Left lung (tissue), 10 donors: ENCODE data around the gene DDN. TPM values are rescaled to one million over a fixed set of nuclear protein-coding genes. Genes with fewer than 3 reads are reported as not detected.

ENCODE experiments used
- ATAC-seq: fragments of 200-7000 bp; cut with Tn5 transposase; one replicate; pipeline ENCODE4 v1.9.1; 2020; ENCODE audit warnings: moderate library complexity
- DNase-seq, 4 donors: peaks; one replicate each; pipeline ENCODE4 v3.0.0-alpha.2; 2013 to 2020
- H3K27ac ChIP-seq, 2 donors: fragments of 200-600 bp; sonication (generic) in 1 of 2; one replicate each; pipeline versions ENCODE4 v1.5.0 to v1.8.0; 2020 to 2021
- H3K27me3 ChIP-seq, 2 donors: fragments of 200-600 bp; sonication (generic) in 1 of 2; one replicate each; pipeline versions ENCODE4 v1.5.0 to v1.8.0; 2020 to 2021
- H3K36me3 ChIP-seq, 2 donors: fragments of 200-600 bp; sonication (generic) in 1 of 2; one replicate each; pipeline versions ENCODE4 v1.5.0 to v1.8.0; 2020 to 2021
- H3K4me1 ChIP-seq, 2 donors: fragments of 200-600 bp; one replicate each; pipeline ENCODE4 v1.8.0; 2021
- H3K4me3 ChIP-seq, 2 donors: fragments of 200-600 bp; sonication (generic) in 1 of 2; one replicate each; pipeline versions ENCODE4 v1.5.0 to v1.8.0; 2020 to 2021; ENCODE audit warnings: mild to moderate bottlenecking in 1 of 2
- H3K9me3 ChIP-seq, 2 donors: fragments of 200-600 bp; sonication (generic) in 1 of 2; one replicate each; pipeline versions ENCODE4 v1.5.0 to v1.8.0; 2020 to 2021
- CTCF ChIP-seq, 2 donors: fragments of 200-600 bp; sonication (generic) in 1 of 2; IDR thresholded peaks; one replicate each; pipeline versions ENCODE4 v1.5.0 to v1.8.0; 2021; ENCODE audit warnings: antibody characterized with exemption in 2 of 2
- intact Hi-C, 2 donors: fragments of 100-400 bp; cut with DNase I; formaldehyde crosslinking; loops; one replicate each; pipeline versions ENCODE4 v1.11.2 to v1.14.2; 2022
- polyA plus RNA-seq, 6 donors: library from polyadenylated mRNA; unstranded; fragments of 120-200 nt; gene quantifications; one replicate each; pipeline ENCODE4 v1.2.1, GENCODE V29; 2013; ENCODE audit not compliant: insufficient read length in 6 of 6
- total RNA-seq, 2 donors: library from RNA; stranded (reverse); fragmentation: NEBNext Ultra II Directional; extraction: Animal tissue kit (Norgen Biotek cat#: 25700); gene quantifications; one replicate each; pipeline ENCODE4 v1.2.1, GENCODE V29; 2021
- donor health status: DM: no; HTN: yes; CAD: no.
- donor health status: DM: no; HTN: no; CAD: no.

The DDN gene
- total and polyA plus RNA-seq, 8 donors, result 0.06 to 0.68 (median 0.23) TPM

- Histone ChIP-seq H3K27ac (no peak overlapping the region), H3K27me3 (peaks cover 71 to 97% of the 10 kb centered on the region in 2 donors), H3K4me3 (no peak overlapping the region), H3K36me3 (no peaks in the 10 kb centered on the region), H3K4me1 (peaks cover 21 to 54% of the 10 kb centered on the region in 2 donors), H3K9me3 (no peaks in the 10 kb centered on the region)
- intact Hi-C loops, result no loop called here
- DNase-seq (peak in 1 of 4 donors; percentile 77), ATAC-seq (peak; percentile 38)
- TF ChIP-seq CTCF (IDR thresholded peaks at IDR 0.05), result no peak
Observed at GRCh38 chr12:48973531-48973930, 25.6 kb downstream of the DDN start.

GRCh38 chr12:48972952-48973483 lies 26.2 kb downstream of the DDN start:
- Histone ChIP-seq H3K27me3 (peaks cover 66 to 92% of the 10 kb centered on the region in 2 donors), H3K4me1 (peaks cover 15 to 49% of the 10 kb centered on the region in 2 donors), H3K36me3 (no peaks in the 10 kb centered on the region), H3K4me3 (no peak overlapping the region), H3K9me3 (no peaks in the 10 kb centered on the region), H3K27ac (no peak overlapping the region)
- DNase-seq, result no peak
- intact Hi-C loops, result no loop called here
- no peak for TF ChIP-seq CTCF (IDR thresholded peaks at IDR 0.05)
- ATAC-seq, result no peak

GRCh38 chr12:48972213-48972951 lies 26.8 kb downstream of the DDN start:
- TF ChIP-seq CTCF (IDR thresholded peaks at IDR 0.05), result no peak
- intact Hi-C loops, result no loop called here

GRCh38 chr12:48970702-48971334 lies 28.4 kb downstream of the DDN start:
- Histone ChIP-seq H3K36me3 (no peaks in the 10 kb centered on the region), H3K4me1 (peaks cover 12 to 45% of the 10 kb centered on the region in 2 donors), H3K9me3 (no peaks in the 10 kb centered on the region), H3K4me3 (no peak overlapping the region), H3K27ac (no peak overlapping the region), H3K27me3 (peaks cover 45 to 70% of the 10 kb centered on the region in 2 donors)
- DNase-seq (no peak), ATAC-seq (no peak)
- no peak for TF ChIP-seq CTCF (IDR thresholded peaks at IDR 0.05)
- intact Hi-C loops, result no loop called here

More at GRCh38 chr12:48972213-48972951, 26.8 kb downstream of the DDN start:
- ATAC-seq, result no peak
- DNase-seq, result peak in 1 of 4 donors; percentile 52
- H3K27ac ChIP-seq, result no peak overlapping the region
- peaks cover 12 to 45% of the 10 kb centered on the region in 2 donors for H3K4me1 ChIP-seq
- H3K36me3 ChIP-seq, result no peaks in the 10 kb centered on the region
- peaks cover 59 to 86% of the 10 kb centered on the region in 2 donors for H3K27me3 ChIP-seq
- H3K4me3 ChIP-seq, result no peak overlapping the region
- no peaks in the 10 kb centered on the region for H3K9me3 ChIP-seq
